SK-N-MC (cell line): ENCODE results near the gene CHTF18.

ENCODE experiments used
- DNase-seq: peaks from one replicate; pipeline ENCODE4 v3.0.0-alpha.2; 2011; ENCODE audit warnings: low read depth, low spot score
- H3K27ac ChIP-seq: fragments of 200-600 bp; sonication (generic); 2 replicates; pipeline ENCODE4 v1.5.1; 2016; ENCODE audit warnings: mixed run types
- H3K36me3 ChIP-seq: fragments of 200-600 bp; sonication (generic); 2 replicates; pipeline ENCODE4 v1.6.1; 2017; ENCODE audit warnings: antibody characterized with exemption, low read length, mixed read lengths; ENCODE audit not compliant: insufficient read depth
- H3K4me3 ChIP-seq: fragments of 200-600 bp; sonication (generic); 2 replicates; pipeline ENCODE4 v1.5.1; 2016
- H3K9ac ChIP-seq: fragments of 200-600 bp; sonication (generic); 2 replicates; pipeline ENCODE4 v1.8.0; 2017; ENCODE audit warnings: mixed run types, mixed read lengths; ENCODE audit not compliant: insufficient read length
- H3K9me3 ChIP-seq: fragments of 200-600 bp; sonication (generic); 2 replicates; pipeline ENCODE4 v1.6.1; 2017; ENCODE audit warnings: low read depth, mild to moderate bottlenecking, antibody characterized with exemption, low read length, moderate library complexity, mixed read lengths
- EZH2 ChIP-seq: fragments of 200-600 bp; sonication (generic); IDR thresholded peaks from one replicate; pipeline ENCODE4 v1.6.1; 2017; ENCODE audit warnings: antibody characterized with exemption
- FOXP2 ChIP-seq: optimal IDR thresholded peaks from 2 replicates; pipeline ENCODE3; 2011; ENCODE audit warnings: mild to moderate bottlenecking, moderate library complexity; ENCODE audit not compliant: insufficient read depth; ENCODE audit errors: extremely low read length, control extremely low read depth
- POLR2AphosphoS5 ChIP-seq: IDR thresholded peaks from 2 replicates; pipeline ENCODE4 v1.6.1; 2012; ENCODE audit warnings: mild to moderate bottlenecking, low read depth, low read length, borderline replicate concordance

Gene CHTF18

DNA sequence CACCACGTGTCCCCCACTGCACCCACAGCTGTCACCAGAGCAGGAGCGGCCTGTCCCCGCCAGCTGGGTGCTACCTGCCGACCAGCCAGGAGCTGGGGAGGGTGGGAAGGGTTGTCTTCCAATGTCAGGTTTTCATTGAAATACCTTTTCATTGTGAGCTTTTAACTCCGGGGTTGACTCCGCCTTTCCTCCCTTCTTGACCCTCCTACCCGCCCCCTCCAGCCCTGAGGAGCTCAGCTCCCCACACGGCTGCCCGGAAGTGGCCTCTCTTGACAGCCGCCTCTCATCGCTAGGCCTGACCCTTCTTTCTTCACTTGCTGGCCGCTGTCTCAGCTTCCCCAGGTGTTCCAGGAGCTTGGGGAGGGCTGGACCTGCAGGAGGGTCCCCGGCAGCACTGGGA, 33.3 kb downstream of the CHTF18 start:
- no peak for DNase-seq
- no peak for TF ChIP-seq EZH2
- no peak for TF ChIP-seq FOXP2
- no peak for TF ChIP-seq POLR2AphosphoS5
- no peaks in the 10 kb centered on the region for H3K36me3 ChIP-seq
- no peak overlapping the region for H3K4me3 ChIP-seq
- H3K9me3 ChIP-seq = no peaks in the 10 kb centered on the region
- no peak overlapping the region for H3K27ac ChIP-seq
- H3K9ac ChIP-seq = no peak overlapping the region

DNA sequence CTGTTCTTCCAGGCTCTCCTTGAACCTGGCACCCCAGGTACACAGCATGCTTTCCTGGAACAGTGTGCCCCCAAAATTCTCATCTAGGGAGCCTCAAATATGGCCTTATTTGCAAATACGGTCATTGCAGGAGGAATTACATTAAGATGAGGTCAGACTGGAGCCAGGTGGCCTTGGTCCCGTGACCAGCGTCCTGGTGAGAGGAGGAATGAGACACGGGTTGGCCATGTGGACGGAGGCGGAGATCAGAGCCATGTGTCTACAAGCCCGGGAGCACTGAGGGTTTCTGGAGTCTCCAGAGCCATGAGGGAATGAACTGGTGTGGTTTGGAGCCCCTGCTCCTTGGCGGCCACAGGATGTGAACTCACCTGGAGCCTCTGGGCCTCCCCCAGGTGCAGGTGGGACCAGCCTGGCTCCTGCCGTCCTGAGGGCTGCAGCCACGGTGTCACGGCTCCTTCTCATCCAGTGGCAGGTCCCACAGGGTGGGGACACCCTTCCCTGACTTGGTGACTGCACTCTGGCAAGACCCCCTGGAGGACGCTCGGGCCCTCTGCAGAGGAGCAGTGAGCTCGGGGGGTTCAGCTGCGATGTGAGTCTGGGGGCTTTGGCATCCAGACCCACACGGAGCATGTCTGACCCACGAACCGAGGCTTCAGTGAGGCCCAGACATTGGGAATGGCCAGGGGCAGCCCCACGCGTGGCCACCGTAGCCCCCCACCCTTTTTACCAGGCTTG, 33.9 kb downstream of the CHTF18 start:
- Histone ChIP-seq H3K27ac (no peak overlapping the region), H3K9me3 (no peaks in the 10 kb centered on the region), H3K36me3 (no peaks in the 10 kb centered on the region), H3K9ac (no peak overlapping the region), H3K4me3 (no peak overlapping the region)
- TF ChIP-seq POLR2AphosphoS5 = no peak
- no peak for TF ChIP-seq FOXP2
- no peak for TF ChIP-seq EZH2
- DNase-seq = no peak

DNA sequence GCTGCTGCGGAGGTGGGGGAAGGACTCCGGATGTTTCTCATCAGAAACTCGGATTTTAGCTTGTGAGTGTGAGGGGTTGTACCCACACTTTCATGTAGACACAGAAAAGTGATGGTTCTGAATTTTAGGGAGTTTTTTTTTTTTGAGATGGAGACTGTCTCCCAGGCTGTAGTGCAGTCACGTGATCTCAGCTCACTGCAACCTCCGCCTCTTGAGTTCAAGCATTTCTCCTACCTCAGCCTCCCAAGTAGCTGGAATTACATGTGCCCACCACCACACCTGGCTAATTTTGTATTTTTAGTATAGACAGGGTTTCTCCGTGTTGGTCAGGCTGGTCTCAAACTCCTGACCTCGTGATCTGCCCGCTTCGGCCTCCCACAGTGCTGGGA, 34.5 kb downstream of the CHTF18 start:
- no peak for DNase-seq
- Histone ChIP-seq H3K9me3 (no peaks in the 10 kb centered on the region), H3K9ac (no peak overlapping the region), H3K27ac (no peak overlapping the region), H3K36me3 (no peaks in the 10 kb centered on the region), H3K4me3 (no peak overlapping the region)
- TF ChIP-seq POLR2AphosphoS5 = no peak
- no peak for TF ChIP-seq FOXP2
- no peak for TF ChIP-seq EZH2

DNA sequence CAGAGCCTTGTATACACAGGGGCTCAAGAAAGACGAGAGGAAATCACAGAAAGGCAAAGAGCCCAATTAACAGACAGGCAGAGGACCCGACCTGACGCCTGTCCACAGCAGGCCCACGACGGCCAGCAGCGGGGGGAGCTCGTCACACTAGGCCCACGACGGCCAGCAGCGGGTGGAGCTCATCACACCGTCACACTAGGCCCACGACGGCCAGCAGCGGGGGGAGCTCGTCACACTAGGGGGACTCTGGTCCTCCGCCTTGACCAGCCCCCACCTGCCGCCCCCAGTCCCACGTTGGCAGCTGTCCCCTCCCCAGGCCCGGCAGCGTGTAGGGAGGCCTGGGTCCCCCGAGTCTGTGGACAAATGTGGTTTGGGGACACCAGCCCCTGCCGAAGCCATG, 35.8 kb downstream of the CHTF18 start:
- DNase-seq = no peak
- Histone ChIP-seq H3K9ac (no peak overlapping the region), H3K27ac (no peak overlapping the region), H3K4me3 (no peak overlapping the region), H3K36me3 (no peaks in the 10 kb centered on the region), H3K9me3 (no peaks in the 10 kb centered on the region)
- no peak for TF ChIP-seq POLR2AphosphoS5
- no peak for TF ChIP-seq FOXP2
- no peak for TF ChIP-seq EZH2

DNA sequence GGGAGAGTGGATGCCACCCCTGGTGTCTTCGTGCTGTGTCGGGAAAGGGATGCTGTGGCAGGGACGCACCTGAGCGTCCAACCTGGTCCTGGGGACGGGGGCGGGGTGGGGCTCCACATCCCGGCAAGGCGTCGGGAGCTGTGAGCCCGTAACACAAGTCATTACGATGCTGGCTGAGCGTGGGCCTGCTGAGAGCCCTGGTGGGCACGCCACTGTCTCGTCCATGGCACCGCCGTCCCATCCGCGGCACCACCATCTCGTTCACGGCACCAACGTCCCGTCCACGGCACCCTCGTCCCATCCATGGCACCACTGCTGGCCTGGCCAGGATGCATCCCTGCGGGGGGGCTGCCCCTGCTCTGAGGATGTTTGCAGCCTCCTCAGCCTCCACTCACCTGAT, 36.2 kb downstream of the CHTF18 start:
- H3K4me3 ChIP-seq = no peak overlapping the region; the same call in 1 of the 2 replicates
- no peaks in the 10 kb centered on the region for H3K36me3 ChIP-seq
- no peak overlapping the region for H3K9ac ChIP-seq
- no peak for DNase-seq
- no peak overlapping the region for H3K27ac ChIP-seq
- TF ChIP-seq FOXP2 (no peak), POLR2AphosphoS5 (no peak), EZH2 (no peak)
- no peaks in the 10 kb centered on the region for H3K9me3 ChIP-seq

DNA sequence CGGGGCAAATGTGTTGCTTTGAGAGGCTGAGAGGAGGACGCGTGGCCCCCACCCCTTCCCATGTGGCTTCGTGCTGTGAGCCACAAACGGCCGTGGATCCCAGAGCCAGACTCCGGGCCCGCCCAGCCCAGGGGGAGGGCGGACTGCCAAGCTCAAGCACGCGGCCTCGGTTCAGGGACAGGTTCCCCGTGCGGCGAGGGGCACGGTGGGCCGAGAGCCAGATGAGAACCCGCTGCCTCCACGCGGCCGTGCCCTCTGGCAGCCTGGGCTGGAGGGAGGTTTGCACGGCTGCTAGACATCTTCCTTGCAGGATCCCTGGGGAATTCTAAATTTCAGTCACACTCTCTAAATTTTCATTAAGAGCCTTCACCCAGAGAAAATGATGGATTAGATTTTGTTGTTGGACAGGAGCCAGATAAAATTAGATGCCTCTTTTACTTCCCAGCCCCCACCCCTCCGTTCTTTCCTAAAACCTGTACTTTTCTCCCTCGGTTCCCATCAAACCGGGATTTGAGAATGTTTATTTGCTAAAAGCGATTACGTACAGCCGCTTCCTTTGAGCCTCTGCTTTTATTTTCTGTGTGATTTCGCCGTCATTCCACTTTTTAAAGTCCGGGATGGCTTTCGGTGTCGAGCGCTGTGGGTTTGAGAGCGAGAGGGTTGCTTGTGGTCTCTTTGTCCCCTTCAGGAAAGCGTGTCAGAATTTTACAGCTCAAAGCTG, 37.1 kb downstream of the CHTF18 start:
- Histone ChIP-seq H3K36me3 (no peaks in the 10 kb centered on the region), H3K27ac (peak overlapping the region; percentile 75), H3K4me3 (peak overlapping the region; percentile 19), H3K9ac (peak overlapping the region; percentile 23), H3K9me3 (no peaks in the 10 kb centered on the region)
- no peak for DNase-seq
- TF ChIP-seq POLR2AphosphoS5 (no peak), EZH2 (no peak), FOXP2 (no peak)

DNA sequence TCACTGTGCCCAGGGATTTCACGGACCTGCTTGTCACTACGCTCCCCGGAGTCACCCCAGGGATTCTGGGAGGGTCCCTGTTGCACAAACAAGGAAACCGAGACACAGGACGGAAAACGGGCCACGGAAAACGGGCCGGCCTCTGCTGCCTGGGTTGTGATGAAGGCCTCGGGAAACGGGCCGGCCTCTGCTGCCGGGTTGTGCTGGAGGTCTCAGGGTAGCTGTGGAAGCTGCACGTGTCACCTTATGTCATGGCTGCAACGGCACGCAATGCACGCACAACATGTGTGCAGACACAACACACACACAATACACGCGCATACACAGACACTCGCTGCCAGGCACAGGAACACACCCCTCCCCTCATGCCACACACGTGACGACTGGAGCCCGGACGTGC, 39.1 kb downstream of the CHTF18 start:
- no peak overlapping the region for H3K27ac ChIP-seq
- H3K36me3 ChIP-seq = no peaks in the 10 kb centered on the region
- TF ChIP-seq POLR2AphosphoS5 (no peak), FOXP2 (no peak)
- no peak overlapping the region for H3K4me3 ChIP-seq
- H3K9me3 ChIP-seq = no peaks in the 10 kb centered on the region
- H3K9ac ChIP-seq = no peak overlapping the region
- DNase-seq = no peak

DNA sequence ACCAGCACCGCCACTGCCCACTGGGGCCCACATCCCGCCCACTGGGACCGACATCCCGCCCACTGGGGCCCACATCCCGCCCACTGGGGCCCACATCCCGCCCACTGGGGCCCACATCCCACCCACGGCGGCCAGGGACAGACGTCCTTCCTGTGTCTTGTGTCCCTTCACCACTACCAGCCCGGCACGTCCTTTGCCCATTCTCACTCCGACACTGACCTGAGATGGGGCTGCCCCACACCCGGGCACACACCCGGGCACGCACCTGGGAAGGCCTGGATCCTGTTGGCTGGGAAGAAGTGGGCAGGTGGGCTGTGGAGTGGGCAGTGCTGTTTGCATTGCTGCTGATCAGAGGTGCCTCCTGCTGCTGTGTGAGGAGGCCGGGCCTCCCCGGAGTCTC, 40.5 kb downstream of the CHTF18 start:
- H3K36me3 ChIP-seq = no peaks in the 10 kb centered on the region
- H3K9me3 ChIP-seq = no peaks in the 10 kb centered on the region
- no peak overlapping the region for H3K4me3 ChIP-seq
- H3K9ac ChIP-seq = no peak overlapping the region
- TF ChIP-seq FOXP2 (no peak), EZH2 (no peak), POLR2AphosphoS5 (no peak)
- H3K27ac ChIP-seq = no peak overlapping the region
- DNase-seq = no peak
